Fibroblast of skin of scalp (primary cell): Measurements from ENCODE around the gene POLR1B.
"Not testable (repeated sequence)": the region's sequence is repeated elsewhere in the genome, so short reads cannot be mapped to it uniquely, and the experiment has no call there.

ENCODE experiments used
- DNase-seq: peaks from one replicate; pipeline ENCODE4 v3.0.0-alpha.2; 2013

POLR1B gene

DNA sequence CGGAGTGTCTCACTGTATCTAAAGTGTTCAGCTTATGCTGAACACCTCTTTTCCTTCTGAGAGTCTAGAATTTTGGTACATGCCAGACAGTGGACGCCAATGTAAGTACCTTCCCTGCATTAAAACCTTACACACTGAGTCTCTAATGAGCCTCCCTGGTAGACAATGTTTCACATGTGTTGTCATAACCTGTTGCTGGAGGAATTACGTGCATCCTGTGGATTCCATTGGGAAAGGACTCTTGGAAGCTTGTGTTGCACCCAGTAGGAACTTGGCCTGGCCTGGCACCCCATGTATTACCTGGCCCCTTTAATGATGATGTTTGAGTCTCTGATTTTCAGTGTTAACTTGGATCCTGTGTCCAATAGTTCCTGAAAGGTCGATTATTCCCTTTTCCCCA lies 62.7 kb downstream of the POLR1B start:
- no peak for DNase-seq

DNA sequence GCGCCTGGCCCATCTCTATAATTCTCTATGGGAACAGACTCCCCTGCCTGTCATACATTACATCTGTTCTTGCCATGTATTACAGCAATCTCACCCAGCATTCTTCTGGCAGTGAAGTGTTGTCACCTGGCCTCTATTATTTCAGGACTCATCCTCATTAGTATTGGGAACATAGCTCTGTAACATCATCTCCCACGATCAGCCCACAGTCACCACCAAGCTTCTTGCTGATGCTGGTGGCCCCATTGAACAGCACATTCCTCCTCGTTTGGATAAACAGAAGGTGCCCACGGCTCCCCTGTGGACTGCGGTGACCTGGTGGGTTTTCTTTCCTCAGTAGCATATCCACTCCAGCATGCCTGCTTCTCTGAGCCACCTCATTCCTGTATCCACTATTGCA lies 63.7 kb downstream of the POLR1B start:
- DNase-seq: no peak

GRCh38 chr2:112606547-112606946 lies 64.3 kb downstream of the POLR1B start:
- no peak for DNase-seq

- no peak for DNase-seq
Observed at GRCh38 chr2:112607680-112608438, 65.6 kb downstream of the POLR1B start.

DNA sequence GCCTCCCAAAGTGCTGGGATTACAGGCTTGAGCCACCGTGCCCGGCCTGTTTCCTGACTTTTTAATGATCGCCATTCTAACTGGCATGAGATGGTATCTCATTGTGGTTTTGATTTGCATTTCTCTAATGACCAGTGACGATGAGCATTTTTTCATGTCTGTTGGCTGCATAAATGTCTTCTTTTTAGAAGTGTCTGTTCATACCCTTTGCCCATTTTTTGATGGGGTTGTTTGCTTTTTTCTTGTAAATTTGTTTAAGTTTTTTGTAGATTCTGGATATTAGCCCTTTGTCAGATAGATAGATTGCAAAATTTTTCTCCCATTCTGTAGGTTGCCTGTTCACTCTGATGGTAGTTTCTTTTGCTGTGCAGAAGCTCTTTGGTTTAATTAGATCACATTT lies 67.1 kb downstream of the POLR1B start:
- not testable (repeated sequence) for DNase-seq

DNA sequence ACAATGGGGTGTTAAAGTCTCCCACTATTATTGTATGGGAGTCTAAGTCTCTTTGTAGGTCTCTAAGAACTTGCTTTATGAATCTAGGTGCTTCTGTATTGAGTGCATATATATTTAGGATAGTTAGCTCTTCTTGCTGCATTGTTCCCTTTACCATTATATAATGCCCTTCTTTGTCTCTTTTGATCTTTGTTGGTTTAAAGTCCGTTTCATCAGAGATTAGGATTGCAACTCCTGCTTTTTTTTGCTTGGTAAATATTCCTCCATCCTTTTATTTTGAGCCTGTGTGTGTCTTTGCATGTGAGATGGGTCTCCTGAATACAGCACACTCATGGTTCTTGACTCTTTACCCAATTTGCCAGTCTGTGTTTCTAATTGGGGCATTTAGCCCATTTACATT lies 70.0 kb downstream of the POLR1B start:
- DNase-seq: not testable (repeated sequence)

DNA sequence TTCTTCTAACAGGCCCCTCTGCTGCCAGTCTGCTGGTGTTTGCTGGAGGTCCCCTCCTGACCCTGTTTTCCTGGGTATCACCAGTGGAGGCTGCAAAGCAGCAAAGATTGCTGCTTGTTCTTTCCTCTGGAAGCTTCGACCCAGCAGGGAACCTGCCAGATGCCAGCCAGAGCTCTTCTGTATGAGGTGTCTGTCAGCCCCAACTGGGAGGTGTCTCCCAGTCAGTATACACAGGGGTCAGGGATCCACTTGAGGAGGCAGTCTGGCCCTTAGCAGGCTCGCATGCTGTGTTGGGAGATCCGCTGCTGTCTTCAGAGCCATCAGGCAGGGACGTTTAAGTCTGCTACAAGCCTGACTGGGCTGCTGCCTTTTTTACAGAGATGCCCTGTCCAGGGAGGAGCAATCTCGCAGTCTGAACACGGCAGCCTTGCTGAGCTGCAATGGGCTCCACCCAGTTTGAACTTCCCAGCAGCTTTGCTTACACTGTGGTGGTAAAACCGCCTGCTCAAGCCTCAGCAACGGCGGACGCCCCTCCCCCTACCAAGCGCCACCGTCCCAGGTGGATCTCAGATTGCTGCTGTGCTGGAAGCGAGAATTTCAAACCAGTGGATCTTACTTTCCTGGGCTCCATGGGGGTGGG lies 72.1 kb downstream of the POLR1B start:
- DNase-seq: no peak

DNA sequence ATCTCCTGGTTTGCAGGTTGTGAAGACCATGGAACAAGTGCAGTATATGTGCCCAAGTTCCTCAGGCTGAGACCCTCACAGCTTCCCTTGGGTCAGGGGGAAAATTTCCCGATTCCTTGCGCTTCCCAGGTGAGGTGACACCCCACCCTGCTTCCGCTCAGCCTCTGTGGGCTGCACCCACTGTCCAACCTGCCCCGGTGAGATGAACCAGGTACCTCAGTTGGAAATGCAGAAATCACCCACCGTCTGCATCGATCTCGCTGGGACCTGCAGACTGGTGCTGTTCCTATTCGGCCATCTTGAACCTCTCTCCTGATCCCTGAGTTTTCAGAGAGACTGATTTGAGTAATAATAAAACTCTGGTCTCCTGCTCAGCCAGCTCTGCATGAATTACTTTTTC lies 72.8 kb downstream of the POLR1B start:
- DNase-seq: no peak

GRCh38 chr2:112615798-112616197 lies 73.5 kb downstream of the POLR1B start:
- not testable (repeated sequence) for DNase-seq

GRCh38 chr2:112618383-112618782 lies 76.1 kb downstream of the POLR1B start:
- DNase-seq: no peak

DNA sequence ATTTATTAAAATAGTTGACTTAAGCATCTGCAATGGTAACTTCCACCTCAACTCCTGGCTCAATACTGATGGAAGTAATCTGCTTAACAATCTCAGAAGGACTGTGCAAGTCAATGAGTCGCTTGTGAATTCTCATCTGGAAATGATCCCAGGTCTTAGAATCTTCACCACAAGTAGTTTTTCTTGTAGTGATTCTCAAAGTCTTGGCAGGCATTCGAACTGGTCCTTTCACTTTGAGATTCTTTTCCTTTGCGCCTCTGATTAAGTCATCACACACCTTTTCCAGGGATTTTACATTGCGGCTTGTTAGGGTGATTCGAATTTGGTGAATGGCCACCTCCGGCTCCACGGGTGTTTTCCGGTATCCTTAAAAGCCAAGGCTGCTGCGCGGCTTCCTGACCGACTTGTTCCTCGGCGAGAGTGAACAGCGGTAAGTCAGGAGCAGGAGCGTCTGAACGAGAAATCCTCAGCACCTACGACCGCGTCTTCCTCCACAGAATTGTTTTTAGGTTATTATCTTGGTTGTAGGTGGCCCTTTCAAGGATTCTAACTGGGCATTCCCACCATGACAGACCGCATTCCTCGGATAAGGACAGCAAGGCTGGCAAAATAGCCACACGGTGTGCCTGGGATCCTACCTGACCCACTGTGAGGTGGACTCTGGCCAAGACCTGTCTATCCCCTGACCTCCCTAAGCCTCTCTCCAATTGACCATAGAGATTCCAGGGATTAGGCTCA lies 79.7 kb downstream of the POLR1B start:
- peak; percentile 61 for DNase-seq

GRCh38 chr2:112622528-112622849 lies 80.2 kb downstream of the POLR1B start:
- DNase-seq: peak; percentile 73

- peak; percentile 55 for DNase-seq
Observed at GRCh38 chr2:112623913-112624777, 81.9 kb downstream of the POLR1B start.

DNA sequence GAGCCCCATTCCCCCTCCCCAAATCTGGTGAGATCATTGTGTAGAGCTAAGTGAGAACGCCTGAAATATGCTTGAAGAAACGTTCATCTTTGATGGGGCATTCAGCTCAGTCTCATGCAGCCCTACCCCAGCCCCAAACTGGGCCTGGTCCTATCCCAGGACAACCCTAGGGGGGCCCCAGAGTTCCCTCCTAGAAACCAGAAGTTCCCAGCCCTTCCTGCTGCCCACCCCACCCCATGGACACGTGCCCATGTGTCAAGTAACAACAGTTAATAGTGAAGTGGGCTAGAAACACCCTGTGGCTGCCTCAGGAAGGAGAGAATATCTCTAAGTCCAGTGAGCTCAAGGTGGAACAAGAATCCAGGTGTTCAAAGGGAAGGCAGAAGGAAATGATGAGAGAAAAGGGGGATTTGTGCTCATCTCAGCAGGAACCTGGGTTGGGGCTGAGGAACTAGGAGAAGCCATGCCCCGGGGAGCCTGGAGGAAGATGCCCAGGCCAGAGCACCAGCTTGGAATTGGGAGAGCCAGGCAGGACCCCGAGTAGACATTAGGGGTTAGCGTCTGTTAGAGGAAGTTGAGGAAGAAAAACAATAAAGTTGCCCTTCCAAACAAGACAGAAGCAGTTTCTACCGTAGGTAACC lies 83.3 kb downstream of the POLR1B start:
- no peak for DNase-seq

DNA sequence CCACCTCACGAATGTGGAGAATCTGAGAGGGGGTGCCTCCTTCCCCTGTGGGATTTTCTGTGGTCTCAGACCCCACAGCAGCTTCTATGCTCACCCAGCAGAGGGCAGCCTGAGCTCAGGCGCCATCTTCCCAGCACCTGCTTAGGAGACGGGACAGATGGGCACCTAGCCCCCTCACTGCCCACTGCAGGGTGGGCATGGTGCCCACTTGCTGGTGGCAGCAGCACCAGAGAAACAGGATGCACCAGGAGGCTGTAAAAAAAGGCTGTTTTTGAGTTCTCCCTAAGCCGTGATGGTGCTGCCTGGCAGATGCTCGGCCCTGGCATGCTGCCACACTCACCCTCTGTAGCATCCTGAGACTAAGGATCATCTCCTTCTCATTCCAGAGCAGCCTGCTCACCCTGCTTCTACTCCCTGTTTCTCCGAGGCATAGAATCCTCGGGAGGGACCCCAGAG lies 84.4 kb downstream of the POLR1B start:
- peak; percentile 78 for DNase-seq
